OCI-LY1 (cell line): ENCODE results near the gene MAP2K6.

Source experiments
- H2AFZ ChIP-seq: fragments of 200-600 bp; sonication (generic), shearing (Covaris generic); 2 replicates; pipeline ENCODE4 v1.6.0; 2014; ENCODE audit warnings: antibody characterized with exemption, mild to moderate bottlenecking, low read length
- H3F3A ChIP-seq: fragments of 200-600 bp; sonication (generic), shearing (Covaris generic); 2 replicates; pipeline ENCODE4 v1.6.0; 2014; ENCODE audit warnings: mild to moderate bottlenecking, antibody characterized with exemption, low read length, moderate library complexity; ENCODE audit not compliant: insufficient read depth
- H3K27ac ChIP-seq: fragments of 200-600 bp; sonication (generic); 2 replicates; pipeline ENCODE4 v1.5.1; 2014; ENCODE audit warnings: low read length, mixed run types, mild to moderate bottlenecking, low read depth; ENCODE audit not compliant: poor library complexity, severe bottlenecking
- H3K27me3 ChIP-seq: fragments of 200-600 bp; sonication (generic); 2 replicates; pipeline ENCODE4 v1.6.0; 2014; ENCODE audit warnings: antibody characterized with exemption, mild to moderate bottlenecking, low read length, moderate library complexity; ENCODE audit not compliant: insufficient read depth
- H3K36me3 ChIP-seq: fragments of 200-600 bp; sonication (generic); 2 replicates; pipeline ENCODE4 v1.6.1; 2014; ENCODE audit warnings: mild to moderate bottlenecking, antibody characterized with exemption, low read length, moderate library complexity, mixed read lengths; ENCODE audit not compliant: insufficient read depth
- H3K4me1 ChIP-seq: fragments of 200-600 bp; sonication (generic); 2 replicates; pipeline ENCODE4 v1.5.1; 2014; ENCODE audit warnings: mild to moderate bottlenecking, low read length, moderate library complexity; ENCODE audit not compliant: insufficient read depth, severe bottlenecking
- H3K4me2 ChIP-seq: fragments of 200-600 bp; sonication (generic), shearing (Covaris generic); 2 replicates; pipeline ENCODE4 v1.6.1; 2014; ENCODE audit warnings: low read length
- H3K4me3 ChIP-seq: fragments of 200-600 bp; sonication (generic); 2 replicates; pipeline ENCODE4 v1.5.1; 2014; ENCODE audit warnings: low read length, low read depth, mild to moderate bottlenecking, mixed read lengths; ENCODE audit not compliant: poor library complexity, severe bottlenecking
- H3K79me2 ChIP-seq: fragments of 200-600 bp; shearing (Covaris generic); 2 replicates; pipeline ENCODE4 v1.6.1; 2016; ENCODE audit warnings: mixed run types, low read length, mixed read lengths; ENCODE audit not compliant: insufficient read depth
- H3K9ac ChIP-seq: fragments of 200-600 bp; sonication (generic), shearing (Covaris generic); 2 replicates; pipeline ENCODE4 v1.6.1; 2014; ENCODE audit warnings: mild to moderate bottlenecking, low read length, mixed read lengths
- H3K9me2 ChIP-seq: fragments of 200-600 bp; sonication (generic), shearing (Covaris generic); 2 replicates; pipeline ENCODE4 v1.6.1; 2014; ENCODE audit warnings: low read depth, mild to moderate bottlenecking, low read length, mixed read lengths
- H3K9me3 ChIP-seq: fragments of 200-600 bp; shearing (Covaris generic); 2 replicates; pipeline ENCODE4 v1.6.1; 2014; ENCODE audit warnings: low read length, mixed read lengths
- H4K20me1 ChIP-seq: fragments of 200-600 bp; sonication (generic), shearing (Covaris generic); 2 replicates; pipeline ENCODE4 v1.6.0; 2016; ENCODE audit warnings: mild to moderate bottlenecking, low read length; ENCODE audit not compliant: insufficient read depth
- EZH2 ChIP-seq: fragments of 200-600 bp; sonication (generic), shearing (Covaris generic); IDR thresholded peaks from 2 replicates; pipeline ENCODE4 v1.8.0; 2017; ENCODE audit warnings: borderline replicate concordance, mixed run types, mild to moderate bottlenecking, antibody characterized with exemption, low read length, moderate library complexity, mixed read lengths
- TF ChIP-seq, protein P1 (sequence below): fragments of 200-600 bp; sonication (generic), shearing (Covaris generic); IDR thresholded peaks from 2 replicates; pipeline ENCODE4 v1.5.1; 2017; ENCODE audit warnings: mild to moderate bottlenecking, antibody characterized with exemption, low read length, moderate library complexity, mixed read lengths

Gene MAP2K6

DNA sequence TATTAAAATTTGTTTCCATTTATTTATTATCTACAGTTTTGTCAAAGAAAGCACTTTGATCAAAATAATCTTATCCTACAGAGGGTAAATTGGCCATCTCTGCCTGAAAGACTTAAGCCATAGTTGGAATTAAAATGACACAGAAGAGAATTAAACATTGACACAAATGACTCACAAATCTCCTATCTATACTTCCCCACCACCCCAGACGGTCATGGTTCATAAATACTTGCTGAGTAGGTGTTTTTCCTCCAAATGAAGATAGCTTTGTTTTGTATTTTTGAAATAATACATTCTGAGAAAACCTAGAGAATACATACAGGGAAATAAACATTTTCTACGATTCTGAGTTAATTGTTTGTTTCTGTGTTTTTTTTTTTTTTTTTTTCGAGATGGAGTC is 142.8 kb downstream of the MAP2K6 start:
- Histone ChIP-seq H3K4me2 (no peak overlapping the region), H3K27me3 (no peaks in the 10 kb centered on the region)
- no peak for TF ChIP-seq EZH2
- TF ChIP-seq, protein P1, sequence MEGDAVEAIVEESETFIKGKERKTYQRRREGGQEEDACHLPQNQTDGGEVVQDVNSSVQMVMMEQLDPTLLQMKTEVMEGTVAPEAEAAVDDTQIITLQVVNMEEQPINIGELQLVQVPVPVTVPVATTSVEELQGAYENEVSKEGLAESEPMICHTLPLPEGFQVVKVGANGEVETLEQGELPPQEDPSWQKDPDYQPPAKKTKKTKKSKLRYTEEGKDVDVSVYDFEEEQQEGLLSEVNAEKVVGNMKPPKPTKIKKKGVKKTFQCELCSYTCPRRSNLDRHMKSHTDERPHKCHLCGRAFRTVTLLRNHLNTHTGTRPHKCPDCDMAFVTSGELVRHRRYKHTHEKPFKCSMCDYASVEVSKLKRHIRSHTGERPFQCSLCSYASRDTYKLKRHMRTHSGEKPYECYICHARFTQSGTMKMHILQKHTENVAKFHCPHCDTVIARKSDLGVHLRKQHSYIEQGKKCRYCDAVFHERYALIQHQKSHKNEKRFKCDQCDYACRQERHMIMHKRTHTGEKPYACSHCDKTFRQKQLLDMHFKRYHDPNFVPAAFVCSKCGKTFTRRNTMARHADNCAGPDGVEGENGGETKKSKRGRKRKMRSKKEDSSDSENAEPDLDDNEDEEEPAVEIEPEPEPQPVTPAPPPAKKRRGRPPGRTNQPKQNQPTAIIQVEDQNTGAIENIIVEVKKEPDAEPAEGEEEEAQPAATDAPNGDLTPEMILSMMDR: no peak

DNA sequence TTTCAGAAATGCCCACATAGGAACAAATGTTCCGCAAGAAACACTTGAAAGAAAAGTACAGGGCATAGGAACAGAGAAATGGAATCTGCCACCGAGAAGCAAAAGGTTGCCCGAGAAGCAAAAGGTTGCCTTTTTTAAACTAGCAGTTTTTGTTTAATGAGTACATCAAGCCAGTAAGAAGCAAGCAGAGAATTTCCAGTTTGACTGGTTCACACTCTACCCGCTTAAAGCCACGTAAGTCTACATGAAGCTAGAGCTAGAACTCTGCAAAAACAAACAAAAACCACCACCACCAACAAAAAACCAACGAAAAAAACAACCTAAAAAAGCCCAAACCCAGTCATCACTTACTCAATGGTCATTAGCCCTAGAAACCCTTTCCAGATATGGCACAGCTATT is 144.3 kb downstream of the MAP2K6 start:
- no peak overlapping the region for H3K9ac ChIP-seq
- H3K4me2 ChIP-seq: no peak overlapping the region

More for the DNA sequence above, 142.8 kb downstream of the MAP2K6 start:
- Histone ChIP-seq H3K9me3 (no peaks in the 10 kb centered on the region), H3F3A (no peaks in the 10 kb centered on the region), H3K4me1 (no peaks in the 10 kb centered on the region), H3K9ac (no peak overlapping the region), H3K27ac (no peak overlapping the region), H4K20me1 (no peaks in the 10 kb centered on the region), H3K36me3 (no peaks in the 10 kb centered on the region), H3K79me2 (no peaks in the 10 kb centered on the region), H3K9me2 (no peaks in the 10 kb centered on the region), H2AFZ (no peak overlapping the region), H3K4me3 (no peak overlapping the region)

DNA sequence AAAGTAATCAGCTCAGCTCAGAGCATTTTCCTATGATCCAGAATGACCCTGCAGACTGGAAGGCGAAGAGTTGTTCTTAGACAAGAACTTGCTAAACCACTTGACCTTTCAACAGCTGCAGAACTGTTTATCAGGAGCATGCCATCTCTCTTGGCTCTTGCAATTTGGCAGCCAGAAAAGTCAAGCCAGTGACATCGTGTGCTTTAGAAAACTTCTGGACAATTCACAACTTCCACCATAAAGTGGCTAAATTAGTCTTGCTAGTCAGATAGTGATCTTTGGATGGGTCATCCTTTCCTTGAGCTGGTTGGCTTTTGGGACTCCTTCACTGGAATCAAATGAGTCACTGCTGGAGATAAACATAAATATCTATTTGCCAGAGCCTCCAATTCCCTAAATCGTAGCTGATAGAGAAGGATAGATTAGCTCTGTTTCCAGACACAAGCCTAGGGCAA is 146.5 kb downstream of the MAP2K6 start:
- H3K4me3 ChIP-seq: no peak overlapping the region
- H3K79me2 ChIP-seq: no peaks in the 10 kb centered on the region
- no peaks in the 10 kb centered on the region for H3K36me3 ChIP-seq
- H2AFZ ChIP-seq: no peak overlapping the region
- no peaks in the 10 kb centered on the region for H4K20me1 ChIP-seq
- TF ChIP-seq, protein P1: no peak
- no peak for TF ChIP-seq EZH2
- H3K4me2 ChIP-seq: no peak overlapping the region
- no peaks in the 10 kb centered on the region for H3K4me1 ChIP-seq
- no peak overlapping the region for H3K9ac ChIP-seq
- no peaks in the 10 kb centered on the region for H3K9me3 ChIP-seq
- H3K9me2 ChIP-seq: no peaks in the 10 kb centered on the region
- H3F3A ChIP-seq: no peaks in the 10 kb centered on the region
- no peak overlapping the region for H3K27ac ChIP-seq
- H3K27me3 ChIP-seq: no peaks in the 10 kb centered on the region

More for the DNA sequence above, 144.3 kb downstream of the MAP2K6 start:
- H3K27ac ChIP-seq: no peak overlapping the region
- TF ChIP-seq, protein P1: no peak
- no peak for TF ChIP-seq EZH2
- no peaks in the 10 kb centered on the region for H3K79me2 ChIP-seq
- H3K4me1 ChIP-seq: no peaks in the 10 kb centered on the region
- H3K27me3 ChIP-seq: no peaks in the 10 kb centered on the region
- no peak overlapping the region for H3K4me3 ChIP-seq
- no peaks in the 10 kb centered on the region for H3K9me3 ChIP-seq
- H3K36me3 ChIP-seq: no peaks in the 10 kb centered on the region
- no peaks in the 10 kb centered on the region for H4K20me1 ChIP-seq
- no peaks in the 10 kb centered on the region for H3K9me2 ChIP-seq
- H2AFZ ChIP-seq: no peak overlapping the region
- H3F3A ChIP-seq: no peaks in the 10 kb centered on the region
